ENCODE measurements around the gene PPP1R3D. TPM values are rescaled to one million over a fixed set of nuclear protein-coding genes. Genes with fewer than 3 reads are reported as not detected.

Gene PPP1R3D
- total and polyA plus RNA-seq, 2 of the 13 experiments (the other 11 are each of a cell fraction or from before 2014, with no cell fraction given), result 1.2 to 3.7 TPM

GRCh38 chr20:59940129-59940955 is at the start of gene PPP1R3D, which contains the start of gene FAM217B (continued):
- TF ChIP-seq MLXIP (CRISPR knock-in tag; IDR thresholded peaks at IDR 0.05; ENCODE audit: borderline replicate concordance), result no peak
- no peak for TF ChIP-seq LRRFIP1 (CRISPR knock-in tag; conservative IDR thresholded peaks at IDR 0.05)
- TF ChIP-seq NAIF1 (CRISPR knock-in tag; IDR thresholded peaks at IDR 0.05; ENCODE audit: borderline replicate concordance), result no peak
- TF ChIP-seq ISX (CRISPR knock-in tag; conservative IDR thresholded peaks at IDR 0.05), result peak; percentile 56; the same call in 1 of the 2 replicates
- TF ChIP-seq ZNF282 (IDR thresholded peaks at IDR 0.05; ENCODE audit: partially characterized antibody), result no peak
- TF ChIP-seq SSRP1 (CRISPR knock-in tag; IDR thresholded peaks at IDR 0.05), result no peak
- TF ChIP-seq ZC3H4 (CRISPR knock-in tag; IDR thresholded peaks at IDR 0.05; ENCODE audit: borderline replicate concordance), result no peak
- TF ChIP-seq UBTF (CRISPR knock-in tag; IDR thresholded peaks at IDR 0.05), result peak; percentile 95; the same call in 1 of the 2 replicates
- TF ChIP-seq NFE2L1 (CRISPR knock-in tag; IDR thresholded peaks at IDR 0.05; ENCODE audit: borderline replicate concordance), result peak; percentile 59; the same call in 1 of the 2 replicates
- no peak for TF ChIP-seq ATF7 (IDR thresholded peaks at IDR 0.05)
- TF ChIP-seq ATF7 (CRISPR knock-in tag; IDR thresholded peaks at IDR 0.05), result 0 out of 2 replicates have a peak, but pooled peaks have one; percentile 41
- TF ChIP-seq ZNF691 (CRISPR knock-in tag; IDR thresholded peaks at IDR 0.05; ENCODE audit: borderline replicate concordance, low read depth), result no peak; the same call in 1 of the 2 replicates
- no peak; the same call in 1 of the 2 replicates for TF ChIP-seq ZFP90 (CRISPR knock-in tag; IDR thresholded peaks at IDR 0.05; ENCODE audit: borderline replicate concordance)
- TF ChIP-seq PAX8 (CRISPR knock-in tag; IDR thresholded peaks at IDR 0.05; ENCODE audit: borderline replicate concordance), result peak; percentile 96; the same call in 1 of the 2 replicates
- TF ChIP-seq SAFB2 (CRISPR knock-in tag; IDR thresholded peaks at IDR 0.05; ENCODE audit: borderline replicate concordance, low read depth), result no peak; the same call in none of the 2 replicates
- TF ChIP-seq HES4 (CRISPR knock-in tag; IDR thresholded peaks at IDR 0.05; ENCODE audit: borderline replicate concordance), result peak; percentile 88; the same call in 1 of the 2 replicates
- peak; percentile 55 for TF ChIP-seq TBX2 (CRISPR knock-in tag; IDR thresholded peaks at IDR 0.05; ENCODE audit: borderline replicate concordance)
- no peak; the same call in 1 of the 2 replicates for TF ChIP-seq RARG (CRISPR knock-in tag; IDR thresholded peaks at IDR 0.05; ENCODE audit: low read depth)
- peak; percentile 71; the same call in 1 of the 2 replicates for TF ChIP-seq FIP1L1 (IDR thresholded peaks at IDR 0.05; ENCODE audit: borderline replicate concordance, insufficient read depth, low read depth, low read length)

Measured in HepG2 (cell line).